CD14-positive monocyte (primary cell): ENCODE results near the gene TYK2. TPM values are rescaled to one million over a fixed set of nuclear protein-coding genes. Genes with fewer than 3 reads are reported as not detected.
"Not testable (repeated sequence)": the region's sequence is repeated elsewhere in the genome, so short reads cannot be mapped to it uniquely, and the experiment has no call there.

ENCODE experiments used
- DNase-seq, 3 donors: peaks; one replicate each; pipeline ENCODE4 v3.0.0-alpha.2; 2011 to 2022
- H2AFZ ChIP-seq: 2 replicates; pipeline ENCODE4 v1.6.0; 2012; ENCODE audit warnings: mild to moderate bottlenecking, low read depth, low read length, inconsistent platforms; ENCODE audit not compliant: insufficient read depth, poor library complexity, severe bottlenecking
- H3K27ac ChIP-seq, 2 donors: 1 replicate in 1 of 2; 2 replicates in 1 of 2; pipeline ENCODE4 v1.5.1; 2012 to 2013; ENCODE audit warnings: low read length in 2 of 2, control low read depth in 1 of 2, inconsistent platforms in 1 of 2, low read depth in 1 of 2, mild to moderate bottlenecking in 1 of 2
- H3K27me3 ChIP-seq, 2 donors: one replicate each; pipeline versions ENCODE4 v1.6.0 to v1.6.1; 2011 to 2013; ENCODE audit warnings: low read length in 2 of 2; ENCODE audit not compliant: control insufficient read depth in 2 of 2, insufficient read depth in 2 of 2
- H3K36me3 ChIP-seq, 2 donors: replicated peaks in 1 of 2; 1 replicate in 1 of 2; 2 replicates in 1 of 2; pipeline versions ENCODE4 v1.5.1 to v1.6.1; 2012 to 2013; ENCODE audit warnings: low read length in 2 of 2, control low read depth in 1 of 2, inconsistent platforms in 1 of 2, mild to moderate bottlenecking in 1 of 2; ENCODE audit not compliant: insufficient read depth in 2 of 2, control insufficient read depth in 1 of 2
- H3K4me1 ChIP-seq, 2 donors: 1 replicate in 1 of 2; 2 replicates in 1 of 2; pipeline versions ENCODE4 v1.5.1 to v1.6.1; 2012 to 2013; ENCODE audit warnings: low read length in 2 of 2, control low read depth in 1 of 2, inconsistent platforms in 1 of 2, mild to moderate bottlenecking in 1 of 2, moderate library complexity in 1 of 2; ENCODE audit not compliant: insufficient read depth in 2 of 2, control insufficient read depth in 1 of 2
- H3K4me2 ChIP-seq: replicated peaks from 2 replicates; pipeline ENCODE3; 2012; ENCODE audit warnings: low read length, moderate library complexity, mild to moderate bottlenecking; ENCODE audit not compliant: poor library complexity, severe bottlenecking; ENCODE audit errors: extremely low read depth
- H3K4me3 ChIP-seq, 3 experiments: fragments of 200-600 bp in 1 of 3; sonication (generic) in 1 of 3; replicated peaks in 1 of 3; 1 replicate in 2 of 3; 2 replicates in 1 of 3; pipeline ENCODE4 v1.5.1; 2011 to 2013; ENCODE audit warnings: low read length in 3 of 3, mild to moderate bottlenecking in 3 of 3, control low read depth in 2 of 3, low read depth in 2 of 3, inconsistent platforms in 1 of 3, moderate library complexity in 1 of 3
- H3K79me2 ChIP-seq: 2 replicates; pipeline ENCODE4 v1.6.0; 2012; ENCODE audit warnings: mild to moderate bottlenecking, control low read depth, inconsistent platforms, low read length, moderate library complexity; ENCODE audit not compliant: insufficient read depth
- H3K9ac ChIP-seq: 2 replicates; pipeline ENCODE4 v1.6.0; 2017; ENCODE audit warnings: low read length, mild to moderate bottlenecking; ENCODE audit not compliant: insufficient read depth, poor library complexity, severe bottlenecking
- H3K9me3 ChIP-seq, 2 donors: replicated peaks in 1 of 2; 1 replicate in 1 of 2; 2 replicates in 1 of 2; pipeline versions ENCODE4 v1.5.1 to v1.6.1; 2012 to 2013; ENCODE audit warnings: low read length in 2 of 2, control low read depth in 1 of 2; ENCODE audit not compliant: control insufficient read depth in 1 of 2, insufficient read depth in 1 of 2
- H4K20me1 ChIP-seq: 2 replicates; pipeline ENCODE4 v1.6.0; 2012; ENCODE audit warnings: mild to moderate bottlenecking, low read length, control low read depth, moderate library complexity; ENCODE audit not compliant: insufficient read depth
- H3K27ac Mint-ChIP-seq, 7 donors: one replicate each; pipeline ENCODE4 v1.8.0; 2020; ENCODE audit warnings: mild to moderate bottlenecking in 7 of 7, mixed read lengths in 7 of 7, moderate library complexity in 6 of 7, inconsistent platforms in 2 of 7
- H3K27me3 Mint-ChIP-seq, 3 donors: one replicate each; pipeline ENCODE4 v1.8.0; 2021 to 2022; ENCODE audit warnings: low read depth in 3 of 3, mild to moderate bottlenecking in 3 of 3, mixed read lengths in 3 of 3, moderate library complexity in 3 of 3, inconsistent platforms in 1 of 3
- H3K36me3 Mint-ChIP-seq, 2 donors: one replicate each; pipeline ENCODE4 v1.8.0; 2020; ENCODE audit warnings: mixed read lengths in 2 of 2, inconsistent platforms in 1 of 2, mild to moderate bottlenecking in 1 of 2
- H3K4me1 Mint-ChIP-seq: one replicate; pipeline ENCODE4 v1.8.0; 2020; ENCODE audit warnings: mild to moderate bottlenecking, mixed read lengths
- H3K4me3 Mint-ChIP-seq, 2 donors: one replicate each; pipeline ENCODE4 v1.8.0; 2020; ENCODE audit warnings: mild to moderate bottlenecking in 2 of 2, mixed read lengths in 2 of 2, moderate library complexity in 1 of 2
- H3K9me3 Mint-ChIP-seq, 7 donors: one replicate each; pipeline ENCODE4 v1.8.0; 2020 to 2022; ENCODE audit warnings: mixed read lengths in 7 of 7, mild to moderate bottlenecking in 6 of 7, moderate library complexity in 6 of 7, inconsistent platforms in 2 of 7
- CTCF ChIP-seq: fragments of 200-600 bp; IDR thresholded peaks from one replicate; pipeline ENCODE4 v1.8.0; 2022; ENCODE audit warnings: antibody characterized with exemption, mild to moderate bottlenecking
- WGBS: methylation state at CpG from one replicate; pipeline ENCODE4 v1.1.5; 2013; ENCODE audit warnings: missing lambda C conversion rate; ENCODE audit not compliant: insufficient coverage; 5-methylcytosine and 5-hydroxymethylcytosine counted together
- intact Hi-C, 2 donors: fragments of 100-400 bp; cut with micrococcal nuclease; formaldehyde crosslinking; loops; one replicate each; pipeline versions ENCODE4 v1.15.0 to v1.15.1; 2023
- polyA plus RNA-seq, 3 donors: library from polyadenylated mRNA; depleted of rRNA in 1 of 3; unstranded in 2 of 3; stranded (reverse) in 1 of 3; fragments of 300-500 nt in 2 of 3; fragments of >200 nt in 1 of 3; fragmentation: Illumina TruSeq in 2 of 3; gene quantifications; 1 replicate in 2 of 3; 2 replicates in 1 of 3; pipeline ENCODE4 v1.2.3, GENCODE V29; 2012 to 2021

TYK2 gene
- polyA plus RNA-seq, 3 donors, result 82.9 to 441 (median 113) TPM

- DNase-seq, result peak; percentile 54 to 73 (median 66)
- 1% methylated on average over 14 of the region's 14 CpGs for WGBS
- intact Hi-C loops, result no loop called here
- peaks cover 14 to 21% of the 10 kb centered on the region in 2 donors for H3K36me3 ChIP-seq
- peaks cover 16 to 27% of the 10 kb centered on the region in 2 donors for H3K36me3 Mint-ChIP-seq
- no peaks in the 10 kb centered on the region for H3K9me3 ChIP-seq
- peak within 1 kb of the TSS; percentile 90 to 98 (median 94) for H3K27ac Mint-ChIP-seq
- peak within 1 kb of the TSS; percentile 96 for H3K4me2 ChIP-seq
- TF ChIP-seq CTCF, result no peak
- H3K27ac ChIP-seq, result peak within 1 kb of the TSS; percentile 61 to 91
- peak within 1 kb of the TSS; percentile 66 to 93 (median 70) for H3K4me3 ChIP-seq
- peak within 1 kb of the TSS; percentile 71 for H3K9ac ChIP-seq
- peaks cover 38 to 45% of the 10 kb centered on the region in 2 donors for H3K4me1 ChIP-seq
- H2AFZ ChIP-seq, result peak within 1 kb of the TSS; percentile 88
- peaks cover 48% of the 10 kb centered on the region for H3K79me2 ChIP-seq
- peaks cover 37% of the 10 kb centered on the region for H3K4me1 Mint-ChIP-seq
- peaks cover 0 to 5% (median 2%) of the 10 kb centered on the region in 3 donors for H3K27me3 Mint-ChIP-seq
- peak within 1 kb of the TSS; percentile 90 to 99 for H3K4me3 Mint-ChIP-seq
- H3K9me3 Mint-ChIP-seq, result peaks cover 0 to 2% (median 0%) of the 10 kb centered on the region in 7 donors
- no peaks in the 10 kb centered on the region for H3K27me3 ChIP-seq
- peaks cover 1% of the 10 kb centered on the region for H4K20me1 ChIP-seq
These were observed 40.9 kb downstream of the TYK2 start, which contains the start of gene ICAM3 for GRCh38 chr19:10339380-10339960. Gene ICAM3, minus strand, starts transcription at chr19:10339624. Its CDS starts 10 bp downstream, at chr19:10339614.

- peaks cover 0 to 5% (median 2%) of the 10 kb centered on the region in 3 donors for H3K27me3 Mint-ChIP-seq
- Histone ChIP-seq H3K27ac (peak overlapping the region; percentile 61 to 91), H4K20me1 (peaks cover 6% of the 10 kb centered on the region), H3K36me3 (peaks cover 16 to 26% of the 10 kb centered on the region in 2 donors), H3K79me2 (peaks cover 53% of the 10 kb centered on the region), H3K9me3 (no peaks in the 10 kb centered on the region), H3K9ac (peak overlapping the region; percentile 71), H3K4me2 (peak overlapping the region; percentile 96), H3K4me1 (peaks cover 42 to 50% of the 10 kb centered on the region in 2 donors), H3K27me3 (no peaks in the 10 kb centered on the region), H3K4me3 (peak overlapping the region; percentile 66 to 93 (median 70)), H2AFZ (peak overlapping the region; percentile 88)
- WGBS, result 32% methylated on average over 4 of the region's 6 CpGs
- TF ChIP-seq CTCF, result no peak
- intact Hi-C loops, result no loop called here
- DNase-seq, result no peak
- H3K27ac Mint-ChIP-seq, result peak overlapping the region; percentile 90 to 98 (median 94)
- peaks cover 0 to 2% (median 0%) of the 10 kb centered on the region in 7 donors for H3K9me3 Mint-ChIP-seq
- H3K4me1 Mint-ChIP-seq, result peaks cover 42% of the 10 kb centered on the region
- peak overlapping the region; percentile 90 to 99 for H3K4me3 Mint-ChIP-seq
- peaks cover 21 to 32% of the 10 kb centered on the region in 2 donors for H3K36me3 Mint-ChIP-seq
These were observed 41.4 kb downstream of the TYK2 start for GRCh38 chr19:10338940-10339339.

GRCh38 chr19:10336725-10337124 is 43.6 kb downstream of the TYK2 start:
- H2AFZ ChIP-seq, H3K27me3 ChIP-seq, DNase-seq, H3K9me3 ChIP-seq, H3K4me2 ChIP-seq, H3K9me3 Mint-ChIP-seq, H3K4me3 ChIP-seq, H3K4me3 Mint-ChIP-seq, H3K9ac ChIP-seq, intact Hi-C loops, H3K27ac ChIP-seq, H3K27me3 Mint-ChIP-seq: not testable (repeated sequence)
- 100% methylated on average over 6 of the region's 9 CpGs for WGBS
- Mint-ChIP-seq H3K36me3 (peaks cover 21 to 32% of the 10 kb centered on the region in 2 donors), H3K27ac (peak overlapping the region in 1 of 7 donors; percentile 41), H3K4me1 (peaks cover 58% of the 10 kb centered on the region)
- Histone ChIP-seq H3K79me2 (peaks cover 74% of the 10 kb centered on the region), H3K4me1 (peaks cover 58 to 67% of the 10 kb centered on the region in 2 donors), H4K20me1 (peaks cover 19% of the 10 kb centered on the region), H3K36me3 (peaks cover 19 to 26% of the 10 kb centered on the region in 2 donors)
